ENCODE results near the gene CYP4F3. TPM values are rescaled to one million over a fixed set of nuclear protein-coding genes. Genes with fewer than 3 reads are reported as not detected.
A peak's percentile ranks its signal among the peaks of the same experiment; 100 is the strongest.

CYP4F3 gene
- total and polyA plus RNA-seq, 12 donors: 0.01 to 1.8 (median 0.37) TPM; not detected in 2

GRCh38 chr19:15666883-15667282 lies 26.2 kb downstream of the CYP4F3 start:
- Histone ChIP-seq H3K36me3 (no peaks in the 10 kb centered on the region), H3K27ac (no peak overlapping the region), H3K27me3 (peaks cover 0 to 54% (median 4%) of the 10 kb centered on the region in 7 donors), H3K9me3 (peaks cover 0 to 8% (median 0%) of the 10 kb centered on the region in 11 donors), H3K4me1 (no peaks in the 10 kb centered on the region), H3K4me3 (no peak overlapping the region)
- intact Hi-C loops (cut with DNase I): no loop called here
- TF ChIP-seq, protein P1, sequence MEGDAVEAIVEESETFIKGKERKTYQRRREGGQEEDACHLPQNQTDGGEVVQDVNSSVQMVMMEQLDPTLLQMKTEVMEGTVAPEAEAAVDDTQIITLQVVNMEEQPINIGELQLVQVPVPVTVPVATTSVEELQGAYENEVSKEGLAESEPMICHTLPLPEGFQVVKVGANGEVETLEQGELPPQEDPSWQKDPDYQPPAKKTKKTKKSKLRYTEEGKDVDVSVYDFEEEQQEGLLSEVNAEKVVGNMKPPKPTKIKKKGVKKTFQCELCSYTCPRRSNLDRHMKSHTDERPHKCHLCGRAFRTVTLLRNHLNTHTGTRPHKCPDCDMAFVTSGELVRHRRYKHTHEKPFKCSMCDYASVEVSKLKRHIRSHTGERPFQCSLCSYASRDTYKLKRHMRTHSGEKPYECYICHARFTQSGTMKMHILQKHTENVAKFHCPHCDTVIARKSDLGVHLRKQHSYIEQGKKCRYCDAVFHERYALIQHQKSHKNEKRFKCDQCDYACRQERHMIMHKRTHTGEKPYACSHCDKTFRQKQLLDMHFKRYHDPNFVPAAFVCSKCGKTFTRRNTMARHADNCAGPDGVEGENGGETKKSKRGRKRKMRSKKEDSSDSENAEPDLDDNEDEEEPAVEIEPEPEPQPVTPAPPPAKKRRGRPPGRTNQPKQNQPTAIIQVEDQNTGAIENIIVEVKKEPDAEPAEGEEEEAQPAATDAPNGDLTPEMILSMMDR (IDR thresholded peaks at IDR 0.05): no peak
- WGBS, 2 donors: 43 to 61% methylated on average over 4 of the region's 4 CpGs
- no peak for DNase-seq
- no peak for ATAC-seq

GRCh38 chr19:15669440-15669839 lies 28.7 kb downstream of the CYP4F3 start:
- Histone ChIP-seq H3K4me3 (no peak overlapping the region), H3K4me1 (peaks cover 0 to 15% (median 10%) of the 10 kb centered on the region in 9 donors), H3K9me3 (peaks cover 0 to 7% (median 0%) of the 10 kb centered on the region in 11 donors), H3K36me3 (no peaks in the 10 kb centered on the region), H3K27me3 (peaks cover 0 to 41% (median 4%) of the 10 kb centered on the region in 7 donors), H3K27ac (no peak overlapping the region)
- ATAC-seq (no peak), DNase-seq (no peak)
- intact Hi-C loops (cut with DNase I): no loop called here
- TF ChIP-seq, protein P1 (IDR thresholded peaks at IDR 0.05): no peak
- 59 to 66% methylated on average over 3 of the region's 3 CpGs for WGBS, 2 donors

GRCh38 chr19:15669891-15670290 lies 29.2 kb downstream of the CYP4F3 start:
- 74 to 77% methylated on average over 4 of the region's 4 CpGs for WGBS, 2 donors

GRCh38 chr19:15671237-15671821 lies 30.6 kb downstream of the CYP4F3 start:
- intact Hi-C loops (cut with DNase I): loop anchor here in 2 of 10 donors (5.0 to 10.0 kb wide), 2 partner anchors 103 to 166 kb away; no protein-coding TSS in a partner anchor
- Histone ChIP-seq H3K27ac (peak overlapping the region in 1 of 10 donors; percentile 78), H3K9me3 (no peaks in the 10 kb centered on the region), H3K36me3 (no peaks in the 10 kb centered on the region), H3K4me3 (no peak overlapping the region), H3K27me3 (peaks cover 0 to 26% (median 0%) of the 10 kb centered on the region in 7 donors), H3K4me1 (peaks cover 0 to 15% (median 10%) of the 10 kb centered on the region in 9 donors)
- TF ChIP-seq, protein P1 (IDR thresholded peaks at IDR 0.05): no peak
- no peak for ATAC-seq
- DNase-seq: no peak
- 73 to 80% methylated on average over 5 of the region's 5 CpGs for WGBS, 2 donors

More at GRCh38 chr19:15669891-15670290, 29.2 kb downstream of the CYP4F3 start:
- Histone ChIP-seq H3K4me1 (peaks cover 0 to 15% (median 10%) of the 10 kb centered on the region in 9 donors), H3K27ac (no peak overlapping the region), H3K27me3 (peaks cover 0 to 37% (median 4%) of the 10 kb centered on the region in 7 donors), H3K4me3 (no peak overlapping the region), H3K9me3 (peaks cover 0 to 2% (median 0%) of the 10 kb centered on the region in 11 donors), H3K36me3 (no peaks in the 10 kb centered on the region)
- TF ChIP-seq, protein P1 (IDR thresholded peaks at IDR 0.05): no peak
- DNase-seq (no peak), ATAC-seq (no peak)
- intact Hi-C loops (cut with DNase I): loop anchor here in 2 of 10 donors (5.0 to 10.0 kb wide), 2 partner anchors 105 to 167 kb away; no protein-coding TSS in a partner anchor

Data from heart right ventricle (tissue), 16 donors.